ENCODE measurements around the gene CD200R1.
"Not testable (repeated sequence)": the region's sequence is repeated elsewhere in the genome, so short reads cannot be mapped to it uniquely, and the experiment has no call there.

Gene CD200R1

GRCh38 chr3:112973325-112974177 lies 1.4 kb downstream of the CD200R1 start:
- DNase-seq (ENCODE audit: low read depth) = no peak

GRCh38 chr3:112972158-112972557 lies 2.7 kb downstream of the CD200R1 start:
- DNase-seq (ENCODE audit: low read depth) = no peak

DNA sequence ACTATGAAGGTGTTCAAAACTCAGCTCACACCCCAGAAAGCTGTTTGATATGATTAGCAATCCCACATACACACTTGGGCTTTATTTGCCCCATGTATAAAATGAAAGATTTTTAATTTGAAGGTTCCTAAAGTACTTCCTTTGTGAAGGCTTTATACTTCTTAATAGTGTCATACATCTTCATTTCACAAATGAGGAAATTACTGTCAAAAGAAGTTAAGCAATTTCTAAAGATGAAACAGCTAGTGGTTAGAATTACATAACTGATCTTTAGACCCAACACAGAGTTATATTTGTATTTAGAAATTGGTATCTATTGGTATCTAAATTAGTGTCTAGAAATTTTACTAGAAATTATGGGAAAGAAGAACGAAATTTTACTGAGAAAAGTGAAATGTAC lies 7.1 kb downstream of the CD200R1 start:
- DNase-seq (ENCODE audit: low read depth) = no peak

DNA sequence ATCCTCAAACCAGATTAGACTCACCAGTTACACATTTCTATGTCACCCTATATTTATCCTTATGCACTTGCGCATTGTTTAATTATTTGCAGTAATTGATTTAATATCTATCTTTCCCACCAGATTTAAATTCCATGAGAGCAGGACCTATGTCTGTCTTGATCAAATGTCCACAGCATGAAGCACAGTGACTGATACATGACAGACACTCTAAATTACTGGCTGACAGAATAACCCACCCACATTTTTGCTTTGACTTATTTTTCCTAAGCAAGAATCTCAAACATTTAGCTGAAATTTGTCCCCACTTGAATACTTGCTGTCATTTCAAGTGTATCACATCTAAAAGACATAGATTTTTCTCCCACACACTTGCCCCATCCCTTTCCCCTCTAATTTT lies 7.5 kb downstream of the CD200R1 start:
- DNase-seq (ENCODE audit: low read depth) = no peak

DNA sequence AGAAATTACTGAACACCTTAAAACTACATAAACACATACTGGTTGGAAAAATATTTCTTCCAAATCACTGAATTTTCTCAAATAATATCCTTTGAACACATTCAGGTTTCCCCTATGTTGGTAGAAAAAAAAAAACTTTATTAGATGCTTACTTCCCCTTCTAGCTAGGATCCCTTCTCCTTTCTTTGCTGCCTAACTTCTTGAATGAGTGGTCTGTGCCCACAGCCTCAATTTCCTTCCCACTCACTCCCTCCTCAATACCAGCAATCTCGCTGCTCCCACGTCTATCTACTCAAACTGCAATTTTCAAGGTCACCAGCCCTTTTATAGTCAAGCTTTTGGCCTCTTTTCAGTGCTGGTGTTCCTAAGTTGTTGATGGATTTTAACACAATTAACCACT lies 8.3 kb downstream of the CD200R1 start:
- DNase-seq (ENCODE audit: low read depth) = no peak

DNA sequence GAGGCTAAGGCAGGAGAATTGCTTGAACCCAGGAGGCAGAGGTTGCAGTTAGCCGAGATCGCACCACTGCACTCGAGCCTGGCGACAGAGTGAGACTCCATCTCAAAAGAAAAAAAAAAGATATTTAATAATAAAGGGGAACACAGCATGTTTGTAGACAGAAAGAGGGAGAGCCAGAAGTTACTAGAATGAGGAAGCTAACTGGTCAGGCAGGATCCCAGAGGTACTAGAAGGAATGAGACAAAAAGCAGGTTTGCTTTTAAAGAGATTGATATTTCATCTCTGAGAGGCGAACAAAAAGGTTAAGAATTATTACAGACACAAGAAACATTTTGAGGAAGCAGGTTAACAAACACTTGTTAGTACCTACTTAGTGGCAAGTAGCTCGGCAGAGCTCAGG lies 9.2 kb downstream of the CD200R1 start:
- no peak for DNase-seq (ENCODE audit: low read depth)

DNA sequence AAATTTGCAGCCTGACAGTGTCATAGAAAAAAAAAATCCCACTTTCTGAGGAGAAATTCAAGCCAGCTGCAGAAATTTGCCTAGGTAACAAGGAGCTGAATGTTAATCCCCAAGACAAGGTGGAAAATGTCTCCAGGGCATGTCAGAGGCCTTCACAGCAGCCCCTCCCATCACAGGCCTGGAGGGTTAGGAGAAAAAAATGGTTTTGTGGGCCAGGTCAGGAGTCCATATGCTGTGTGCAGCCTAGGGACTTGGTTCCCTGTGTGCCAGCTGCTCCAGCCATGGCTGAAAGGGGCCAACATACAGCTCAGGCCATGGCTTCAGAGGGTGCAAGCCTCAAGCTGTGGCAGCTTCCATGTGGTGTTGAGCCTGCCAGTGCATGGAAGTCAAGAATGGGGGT lies 11.2 kb downstream of the CD200R1 start:
- DNase-seq (ENCODE audit: low read depth) = no peak

GRCh38 chr3:112958811-112959560 lies 15.9 kb downstream of the CD200R1 start:
- no peak for DNase-seq (ENCODE audit: low read depth)

DNA sequence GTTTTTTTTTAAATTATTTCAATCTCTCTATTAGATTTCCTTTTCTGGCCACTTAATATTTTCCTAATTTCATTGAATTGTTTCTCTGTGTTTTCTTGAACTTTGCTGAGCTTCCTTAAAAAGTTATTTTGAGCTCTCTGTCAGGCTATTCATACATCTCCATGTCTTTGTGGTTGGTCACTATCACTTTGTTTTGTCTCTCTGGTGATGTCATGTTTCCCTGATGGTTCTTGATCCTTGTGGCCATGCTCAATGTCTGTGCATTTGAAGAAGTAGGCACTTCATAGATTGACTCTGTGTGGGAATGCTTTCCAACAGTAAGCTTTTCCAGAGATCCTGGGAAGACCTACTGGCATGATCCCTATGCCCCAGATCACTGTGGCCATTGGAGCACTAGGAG lies 18.6 kb downstream of the CD200R1 start:
- DNase-seq (ENCODE audit: low read depth) = no peak

DNA sequence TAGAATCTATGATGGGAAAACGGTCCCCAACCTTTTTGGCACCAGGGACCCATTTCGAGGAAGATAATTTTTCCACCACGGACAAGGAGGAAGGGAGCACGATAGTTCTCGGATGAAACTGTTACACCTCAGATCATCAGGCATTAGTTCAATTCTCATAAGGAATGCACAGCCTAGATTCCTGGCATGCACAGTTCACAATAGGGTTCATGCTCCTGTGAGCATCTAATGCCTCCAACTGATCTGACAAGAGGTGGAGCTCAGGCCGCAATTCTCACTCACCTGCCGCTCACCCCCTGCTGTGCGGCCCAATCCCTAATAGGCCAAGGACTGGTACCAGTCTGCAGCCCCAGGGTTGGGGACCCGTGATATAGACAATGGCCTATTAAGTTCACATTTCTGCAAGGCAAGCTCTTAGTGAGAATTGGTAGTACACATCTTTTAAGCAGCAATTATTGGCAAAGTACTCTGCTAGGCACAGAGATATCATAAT lies 26.5 kb downstream of the CD200R1 start:
- DNase-seq (ENCODE audit: low read depth) = no peak

DNA sequence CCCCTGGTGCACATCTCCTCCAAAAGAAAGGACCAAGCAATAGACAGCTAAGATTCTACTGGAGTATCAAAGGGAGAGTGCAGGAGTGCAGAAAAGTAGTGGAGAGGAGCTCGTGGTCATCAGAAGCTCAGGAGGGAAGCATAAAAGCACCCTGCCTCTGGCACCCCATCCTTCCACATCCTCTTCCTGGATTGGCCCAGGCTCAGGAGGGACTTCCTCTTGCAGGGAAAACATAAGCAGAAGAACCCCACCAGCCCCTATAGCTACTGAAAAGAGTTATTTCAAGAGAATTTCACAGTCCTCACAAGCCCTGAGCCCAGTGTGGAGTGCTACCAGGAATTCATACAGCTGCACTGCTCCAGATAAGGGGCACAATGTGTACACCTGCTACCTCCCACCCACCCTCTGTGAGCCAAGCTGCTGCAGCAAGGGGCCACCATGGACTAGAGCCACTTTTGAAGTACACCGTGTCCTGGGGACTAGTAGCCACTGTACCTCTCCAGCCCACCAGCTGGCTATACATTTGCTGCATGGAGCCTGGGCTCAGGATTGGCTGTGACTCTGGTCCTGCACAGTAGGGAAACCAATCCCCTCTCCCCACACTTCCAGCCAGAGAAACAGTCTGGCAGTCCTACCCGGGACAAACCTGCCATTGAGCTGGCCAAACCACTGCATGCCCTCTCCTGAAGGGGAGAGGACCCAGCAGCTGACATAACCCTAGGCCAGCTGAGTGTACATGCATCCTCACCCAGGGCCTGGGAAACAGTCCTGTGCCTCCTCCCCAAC lies 43.0 kb downstream of the CD200R1 start:
- DNase-seq (ENCODE audit: low read depth) = no peak

DNA sequence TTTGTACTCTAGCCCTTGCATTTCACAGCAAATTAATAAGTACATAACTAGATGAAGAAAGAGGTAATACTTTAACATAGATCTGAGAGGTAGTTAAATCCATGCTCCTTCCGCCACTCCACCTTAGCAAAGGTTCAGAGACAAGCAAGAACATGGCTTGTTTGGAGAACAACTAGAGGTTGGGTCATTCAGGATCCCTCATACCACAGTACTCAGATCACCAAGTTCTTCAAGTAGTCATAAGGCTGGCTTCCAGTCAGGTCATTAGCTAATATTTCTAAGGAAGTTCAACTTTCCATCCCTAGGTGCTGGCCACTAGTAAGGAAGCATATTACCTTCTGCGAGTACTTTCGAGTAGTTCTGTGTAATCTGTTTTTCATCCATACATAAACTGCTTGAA lies 44.1 kb downstream of the CD200R1 start:
- DNase-seq (ENCODE audit: low read depth) = no peak

DNA sequence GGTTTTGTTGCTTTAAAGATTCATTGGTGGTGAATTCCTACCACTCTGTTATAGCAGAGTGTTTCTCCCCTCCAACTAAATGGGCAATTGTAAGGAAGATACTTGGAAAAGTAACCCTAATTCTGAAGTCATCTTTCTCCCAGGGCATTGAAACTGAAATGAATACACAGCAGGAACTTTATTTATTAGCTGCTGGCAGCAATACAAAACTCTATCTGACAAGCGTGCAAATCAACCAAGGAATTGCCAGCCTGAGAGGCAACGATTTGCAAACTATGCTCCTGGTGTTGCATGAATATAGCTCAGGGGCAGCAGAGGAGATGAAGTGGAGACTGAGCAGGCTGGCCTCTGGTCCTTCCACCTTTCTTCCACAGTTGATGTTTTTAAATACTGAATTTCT lies 48.9 kb downstream of the CD200R1 start:
- no peak for DNase-seq (ENCODE audit: low read depth)

GRCh38 chr3:112925560-112925959 lies 49.3 kb downstream of the CD200R1 start:
- DNase-seq (ENCODE audit: low read depth) = no peak

- DNase-seq (ENCODE audit: low read depth) = not testable (repeated sequence)
Measured at GRCh38 chr3:112919541-112919940, 55.4 kb downstream of the CD200R1 start.

- DNase-seq (ENCODE audit: low read depth) = no peak
Measured at GRCh38 chr3:112908252-112908651, 66.7 kb downstream of the CD200R1 start.

DNA sequence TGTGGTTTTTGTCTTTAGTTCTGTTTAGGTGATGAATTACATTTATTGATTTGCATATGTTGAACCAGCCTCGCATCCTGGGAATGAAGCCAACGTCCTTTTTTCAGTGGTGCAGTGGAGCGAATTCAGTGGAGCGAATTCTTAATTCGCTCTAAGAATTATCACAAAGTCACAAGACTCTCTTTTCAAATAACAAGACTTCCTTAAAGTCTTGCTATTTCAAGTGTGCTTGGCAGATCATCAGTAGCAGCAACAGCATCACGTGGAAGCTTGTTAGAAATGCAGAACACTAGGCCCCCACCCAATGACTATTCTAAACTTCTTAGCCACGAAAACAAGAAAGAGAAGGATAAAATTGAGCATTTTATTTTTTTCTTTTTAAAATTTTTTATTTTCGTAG lies 70.1 kb downstream of the CD200R1 start:
- no peak for DNase-seq (ENCODE audit: low read depth)

GRCh38 chr3:112900113-112900512 lies 74.8 kb downstream of the CD200R1 start:
- DNase-seq (ENCODE audit: low read depth) = no peak

GRCh38 chr3:112897791-112898190 lies 77.1 kb downstream of the CD200R1 start:
- DNase-seq (ENCODE audit: low read depth) = no peak

- DNase-seq (ENCODE audit: low read depth) = no peak
Measured at GRCh38 chr3:112894258-112894657, 80.6 kb downstream of the CD200R1 start.

DNA sequence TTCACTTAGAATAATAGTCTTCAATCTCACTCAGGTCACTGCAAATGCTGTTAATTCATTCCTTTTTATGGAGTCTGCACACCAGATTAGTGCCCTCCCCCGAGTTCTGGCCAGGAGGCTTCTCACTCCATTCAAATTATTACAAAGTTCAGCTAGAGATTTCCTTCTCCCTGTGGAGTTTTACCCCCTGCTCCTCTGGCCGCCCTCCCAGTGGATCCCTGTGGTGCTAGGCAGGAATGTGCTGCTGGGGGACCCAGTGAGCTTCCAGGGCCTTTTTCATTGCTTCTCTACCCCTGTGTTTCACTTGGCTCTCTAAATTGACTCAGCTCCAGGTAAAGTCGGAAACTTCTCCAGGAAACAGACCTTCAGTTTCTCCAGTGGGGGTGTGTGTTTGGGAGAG lies 85.5 kb downstream of the CD200R1 start:
- DNase-seq (ENCODE audit: low read depth) = no peak

DNA sequence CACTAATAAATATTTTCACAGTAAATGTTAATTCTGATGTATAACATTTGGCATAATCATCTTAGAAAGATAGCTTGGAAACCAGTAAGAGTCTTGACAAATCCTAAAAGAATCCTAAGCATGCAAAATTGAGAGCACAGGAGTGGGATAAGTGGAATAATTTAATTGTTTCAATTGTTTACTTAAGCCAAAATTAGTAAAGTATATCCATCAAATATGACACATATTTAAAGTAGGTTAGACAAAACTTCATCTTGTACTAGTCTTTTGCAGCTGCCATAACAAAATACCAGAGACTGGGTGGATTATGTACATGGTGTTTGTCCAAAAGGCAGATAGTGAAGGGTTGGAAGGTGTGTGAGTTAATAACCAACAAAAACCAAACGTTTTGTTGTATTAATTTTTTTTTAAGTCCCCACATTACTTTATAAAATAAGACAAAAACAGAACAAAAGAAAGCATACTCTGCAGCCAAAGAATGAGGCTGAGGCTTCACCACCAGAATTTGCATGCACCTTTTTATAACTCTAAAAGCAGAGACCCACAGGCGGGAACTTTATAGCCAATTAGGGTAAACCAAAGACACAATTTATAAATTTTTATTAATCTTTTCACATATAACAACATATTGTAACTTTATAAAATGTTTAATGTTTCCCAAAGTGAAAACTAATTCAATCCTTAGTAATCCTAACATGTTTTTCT lies 86.4 kb downstream of the CD200R1 start:
- DNase-seq (ENCODE audit: low read depth) = no peak
